ENCODE results near the gene IER5.
A peak's percentile ranks its signal among the peaks of the same experiment; 100 is the strongest.

Gene IER5

GRCh38 chr1:181106479-181106878 is 18.0 kb downstream of the IER5 start:
- H3K4me1 ChIP-seq (ENCODE audit: control insufficient read depth, insufficient read depth, low read length), result peaks cover 20% of the 10 kb centered on the region; the same call in 1 of the 2 replicates
- H3K36me3 ChIP-seq (ENCODE audit: control insufficient read depth in 2 of 2, insufficient read depth in 1 of 2, low read length in 2 of 2), result no peaks in the 10 kb centered on the region
- CTCF ChIA-PET, result interaction anchor here (0.7 to 2.5 kb wide), 3 partner anchors 36 to 68 kb away, joined by 3 to 12 read pairs (median 3); no protein-coding TSS in a partner anchor
- no peak overlapping the region for H3K4me3 ChIP-seq (ENCODE audit: low read depth, low read length)
- POLR2A ChIA-PET, result interaction anchor here (0.6 to 9.2 kb wide), 6 partner anchors 10 to 27 kb away, joined by 3 to 111 read pairs (median 19); partner anchors contain the start of gene IER5
- TF ChIP-seq, protein P1, sequence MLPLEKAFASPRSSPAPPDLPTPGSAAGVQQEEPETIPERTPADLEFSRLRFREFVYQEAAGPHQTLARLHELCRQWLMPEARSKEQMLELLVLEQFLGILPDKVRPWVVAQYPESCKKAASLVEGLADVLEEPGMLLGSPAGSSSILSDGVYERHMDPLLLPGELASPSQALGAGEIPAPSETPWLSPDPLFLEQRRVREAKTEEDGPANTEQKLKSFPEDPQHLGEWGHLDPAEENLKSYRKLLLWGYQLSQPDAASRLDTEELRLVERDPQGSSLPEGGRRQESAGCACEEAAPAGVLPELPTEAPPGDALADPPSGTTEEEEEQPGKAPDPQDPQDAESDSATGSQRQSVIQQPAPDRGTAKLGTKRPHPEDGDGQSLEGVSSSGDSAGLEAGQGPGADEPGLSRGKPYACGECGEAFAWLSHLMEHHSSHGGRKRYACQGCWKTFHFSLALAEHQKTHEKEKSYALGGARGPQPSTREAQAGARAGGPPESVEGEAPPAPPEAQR (tag by site-specific recombination; IDR thresholded peaks at IDR 0.05), result no peak
- TF ChIP-seq ZNF23 (tag by site-specific recombination; IDR thresholded peaks at IDR 0.05; ENCODE audit: borderline replicate concordance) (no peak), KLF17 (tag by site-specific recombination; IDR thresholded peaks at IDR 0.05) (peak; percentile 33; the same call in 1 of the 2 replicates), ZBTB26 (tag by site-specific recombination; optimal IDR thresholded peaks at IDR 0.05) (no peak), ZNF529 (tag by site-specific recombination; IDR thresholded peaks at IDR 0.05; ENCODE audit: insufficient replicate concordance) (no peak), ZNF600 (tag by site-specific recombination; IDR thresholded peaks at IDR 0.05) (no peak), SP2 (tag by site-specific recombination; IDR thresholded peaks at IDR 0.05) (peak; percentile 75), ZNF521 (tag by site-specific recombination; IDR thresholded peaks at IDR 0.05) (no peak)
- H3K27ac ChIP-seq (ENCODE audit: extremely low read depth, low read depth, low read length), result no peak overlapping the region
- no peaks in the 10 kb centered on the region for H3K9me3 ChIP-seq (ENCODE audit: control insufficient read depth, insufficient read depth, low read depth, low read length)

- Histone ChIP-seq H3K9me3 (ENCODE audit: control insufficient read depth, insufficient read depth, low read depth, low read length) (no peaks in the 10 kb centered on the region), H3K27ac (ENCODE audit: extremely low read depth, low read depth, low read length) (no peak overlapping the region), H3K36me3 (ENCODE audit: control insufficient read depth in 2 of 2, insufficient read depth in 1 of 2, low read length in 2 of 2) (no peaks in the 10 kb centered on the region), H3K4me3 (ENCODE audit: low read depth, low read length) (no peak overlapping the region), H3K4me1 (ENCODE audit: control insufficient read depth, insufficient read depth, low read length) (peaks cover 10% of the 10 kb centered on the region; the same call in 1 of the 2 replicates)
- CTCF ChIA-PET, result interaction anchor here (1.0 to 2.5 kb wide), 2 partner anchors 12 to 35 kb away, joined by 3 to 12 read pairs; no protein-coding TSS in a partner anchor
- TF ChIP-seq ZNF266 (tag by site-specific recombination; IDR thresholded peaks at IDR 0.05; ENCODE audit: low read depth), result no peak
- TF ChIP-seq, protein P2, sequence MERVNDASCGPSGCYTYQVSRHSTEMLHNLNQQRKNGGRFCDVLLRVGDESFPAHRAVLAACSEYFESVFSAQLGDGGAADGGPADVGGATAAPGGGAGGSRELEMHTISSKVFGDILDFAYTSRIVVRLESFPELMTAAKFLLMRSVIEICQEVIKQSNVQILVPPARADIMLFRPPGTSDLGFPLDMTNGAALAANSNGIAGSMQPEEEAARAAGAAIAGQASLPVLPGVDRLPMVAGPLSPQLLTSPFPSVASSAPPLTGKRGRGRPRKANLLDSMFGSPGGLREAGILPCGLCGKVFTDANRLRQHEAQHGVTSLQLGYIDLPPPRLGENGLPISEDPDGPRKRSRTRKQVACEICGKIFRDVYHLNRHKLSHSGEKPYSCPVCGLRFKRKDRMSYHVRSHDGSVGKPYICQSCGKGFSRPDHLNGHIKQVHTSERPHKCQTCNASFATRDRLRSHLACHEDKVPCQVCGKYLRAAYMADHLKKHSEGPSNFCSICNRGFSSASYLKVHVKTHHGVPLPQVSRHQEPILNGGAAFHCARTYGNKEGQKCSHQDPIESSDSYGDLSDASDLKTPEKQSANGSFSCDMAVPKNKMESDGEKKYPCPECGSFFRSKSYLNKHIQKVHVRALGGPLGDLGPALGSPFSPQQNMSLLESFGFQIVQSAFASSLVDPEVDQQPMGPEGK (tag by site-specific recombination; IDR thresholded peaks at IDR 0.05), result 0 out of 2 replicates have a peak, but pooled peaks have one; percentile 17
- POLR2A ChIA-PET, result interaction anchor here (1.5 kb wide), 2 partner anchors 9 to 12 kb away, joined by 4 to 6 read pairs; no protein-coding TSS in a partner anchor
Measured at GRCh38 chr1:181107711-181108110, 19.2 kb downstream of the IER5 start.

DNA sequence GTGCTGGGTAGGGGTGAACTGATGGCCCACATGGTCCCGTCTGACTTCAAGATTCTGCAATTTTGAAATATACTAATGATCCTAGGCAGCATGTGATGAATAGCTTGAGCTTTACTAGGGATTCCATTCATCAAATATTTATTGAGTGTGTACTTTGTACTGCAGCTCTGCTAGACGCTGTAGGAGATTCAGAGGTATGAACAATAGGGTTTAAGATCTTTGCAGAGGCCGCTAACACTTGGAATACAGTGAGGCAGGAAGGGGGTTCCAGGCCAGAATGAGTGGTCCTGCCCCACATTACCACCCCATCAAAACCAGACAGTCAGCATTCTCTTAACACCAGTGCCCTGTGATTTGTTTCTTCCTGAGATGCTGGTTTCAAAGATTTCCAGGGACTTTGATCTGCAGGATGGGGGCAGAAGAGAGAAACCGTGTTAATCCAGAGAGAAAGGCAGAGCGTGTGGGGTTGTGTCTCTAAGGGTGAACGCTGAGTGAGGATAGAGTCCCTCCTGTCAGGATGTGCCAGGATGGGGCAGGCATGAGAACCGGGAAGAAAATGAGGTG is 19.9 kb downstream of the IER5 start:
- peaks cover 10% of the 10 kb centered on the region for H3K4me1 ChIP-seq (ENCODE audit: control insufficient read depth, insufficient read depth, low read length)
- POLR2A ChIA-PET, result interaction anchor here (1.5 kb wide), 1 partner anchor 9 kb away, joined by 6 read pairs; no protein-coding TSS in a partner anchor
- no peaks in the 10 kb centered on the region for H3K9me3 ChIP-seq (ENCODE audit: control insufficient read depth, insufficient read depth, low read depth, low read length)
- H3K27ac ChIP-seq (ENCODE audit: extremely low read depth, low read depth, low read length), result no peak overlapping the region
- CTCF ChIA-PET, result interaction anchor here (2.5 kb wide), 1 partner anchor 34 kb away, joined by 12 read pairs; no protein-coding TSS in a partner anchor
- H3K36me3 ChIP-seq (ENCODE audit: control insufficient read depth in 2 of 2, insufficient read depth in 1 of 2, low read length in 2 of 2), result no peaks in the 10 kb centered on the region
- no peak overlapping the region for H3K4me3 ChIP-seq (ENCODE audit: low read depth, low read length)
- TF ChIP-seq ZNF571 (tag by site-specific recombination; IDR thresholded peaks at IDR 0.05) (no peak), ZFHX2 (tag by site-specific recombination; conservative IDR thresholded peaks at IDR 0.05) (no peak), ZNF830 (tag by site-specific recombination; IDR thresholded peaks at IDR 0.05; ENCODE audit: low read depth) (no peak), ZNF521 (tag by site-specific recombination; IDR thresholded peaks at IDR 0.05) (no peak), KLF8 (tag by site-specific recombination; IDR thresholded peaks at IDR 0.05) (no peak), SALL2 (tag by site-specific recombination; IDR thresholded peaks at IDR 0.05; ENCODE audit: borderline replicate concordance) (no peak), ZNF629 (tag by site-specific recombination; IDR thresholded peaks at IDR 0.05) (no peak)
- TF ChIP-seq, protein P3, sequence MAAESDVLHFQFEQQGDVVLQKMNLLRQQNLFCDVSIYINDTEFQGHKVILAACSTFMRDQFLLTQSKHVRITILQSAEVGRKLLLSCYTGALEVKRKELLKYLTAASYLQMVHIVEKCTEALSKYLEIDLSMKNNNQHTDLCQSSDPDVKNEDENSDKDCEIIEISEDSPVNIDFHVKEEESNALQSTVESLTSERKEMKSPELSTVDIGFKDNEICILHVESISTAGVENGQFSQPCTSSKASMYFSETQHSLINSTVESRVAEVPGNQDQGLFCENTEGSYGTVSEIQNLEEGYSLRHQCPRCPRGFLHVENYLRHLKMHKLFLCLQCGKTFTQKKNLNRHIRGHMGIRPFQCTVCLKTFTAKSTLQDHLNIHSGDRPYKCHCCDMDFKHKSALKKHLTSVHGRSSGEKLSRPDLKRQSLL (tag by site-specific recombination; IDR thresholded peaks at IDR 0.05), result no peak
- TF ChIP-seq, protein P4, sequence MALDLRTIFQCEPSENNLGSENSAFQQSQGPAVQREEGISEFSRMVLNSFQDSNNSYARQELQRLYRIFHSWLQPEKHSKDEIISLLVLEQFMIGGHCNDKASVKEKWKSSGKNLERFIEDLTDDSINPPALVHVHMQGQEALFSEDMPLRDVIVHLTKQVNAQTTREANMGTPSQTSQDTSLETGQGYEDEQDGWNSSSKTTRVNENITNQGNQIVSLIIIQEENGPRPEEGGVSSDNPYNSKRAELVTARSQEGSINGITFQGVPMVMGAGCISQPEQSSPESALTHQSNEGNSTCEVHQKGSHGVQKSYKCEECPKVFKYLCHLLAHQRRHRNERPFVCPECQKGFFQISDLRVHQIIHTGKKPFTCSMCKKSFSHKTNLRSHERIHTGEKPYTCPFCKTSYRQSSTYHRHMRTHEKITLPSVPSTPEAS (tag by site-specific recombination; IDR thresholded peaks at IDR 0.05), result no peak
- TF ChIP-seq, protein P5, sequence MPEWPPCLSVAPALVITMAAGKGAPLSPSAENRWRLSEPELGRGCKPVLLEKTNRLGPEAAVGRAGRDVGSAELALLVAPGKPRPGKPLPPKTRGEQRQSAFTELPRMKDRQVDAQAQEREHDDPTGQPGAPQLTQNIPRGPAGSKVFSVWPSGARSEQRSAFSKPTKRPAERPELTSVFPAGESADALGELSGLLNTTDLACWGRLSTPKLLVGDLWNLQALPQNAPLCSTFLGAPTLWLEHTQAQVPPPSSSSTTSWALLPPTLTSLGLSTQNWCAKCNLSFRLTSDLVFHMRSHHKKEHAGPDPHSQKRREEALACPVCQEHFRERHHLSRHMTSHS (tag by site-specific recombination; IDR thresholded peaks at IDR 0.05), result no peak

Measured in HEK293 (cell line).